B cell (primary cell): Measurements from ENCODE around the gene ZMYM4. TPM values are rescaled to one million over a fixed set of nuclear protein-coding genes. Genes with fewer than 3 reads are reported as not detected.

ENCODE experiments used
- ATAC-seq: fragments of 200-7000 bp; cut with Tn5 transposase; one replicate; pipeline ENCODE4 v1.10.0; 2021; ENCODE audit warnings: low read depth, mild to moderate bottlenecking, moderate number of reproducible peaks, moderate library complexity
- CTCF ChIA-PET: fragments of 350-600 bp; sonication (Branson Sonifier 250); formaldehyde crosslinking; loops from one replicate; lab custom pipeline; 2021; ENCODE audit warnings: antibody characterized with exemption, inconsistent platforms; lab: Charles Lee
- POLR2A ChIA-PET: fragments of 350-600 bp; sonication (Branson Sonifier 250); formaldehyde crosslinking; loops from one replicate; lab custom pipeline; 2021; ENCODE audit warnings: antibody characterized with exemption; lab: Charles Lee
- DNase-seq: peaks from one replicate; pipeline ENCODE4 v3.0.0; 2013
- H2AFZ ChIP-seq: 2 replicates; pipeline ENCODE4 v1.6.1; 2012; ENCODE audit warnings: mild to moderate bottlenecking, low read depth, low read length; ENCODE audit not compliant: insufficient read depth, poor library complexity, severe bottlenecking
- H3K27ac ChIP-seq, 2 donors: 1 replicate in 1 of 2; 2 replicates in 1 of 2; pipeline ENCODE4 v1.5.1; 2012 to 2013; ENCODE audit warnings: low read length in 2 of 2, mild to moderate bottlenecking in 2 of 2, moderate library complexity in 1 of 2
- H3K27me3 ChIP-seq, 4 experiments: fragments of 200-600 bp in 1 of 4; sonication (generic) in 1 of 4; replicated peaks in 1 of 4; 1 replicate in 2 of 4; 2 replicates in 2 of 4; pipeline versions ENCODE4 v1.6.1 to v1.7.0; 2013 to 2016; ENCODE audit warnings: low read length in 3 of 4, mild to moderate bottlenecking in 2 of 4, mixed read lengths in 1 of 4, moderate library complexity in 1 of 4; ENCODE audit not compliant: insufficient read depth in 4 of 4, control insufficient read depth in 3 of 4; ENCODE audit errors: control extremely low read depth in 1 of 4
- H3K36me3 ChIP-seq, 2 experiments: replicated peaks in 1 of 2; 1 replicate in 1 of 2; 2 replicates in 1 of 2; pipeline versions ENCODE4 v1.6.1 to v1.7.1; 2013; ENCODE audit warnings: low read length in 1 of 2; ENCODE audit not compliant: insufficient read depth in 2 of 2, control insufficient read depth in 1 of 2; ENCODE audit errors: control extremely low read depth in 1 of 2, extremely low read depth in 1 of 2
- H3K4me1 ChIP-seq, 2 donors: fragments of 200-600 bp in 1 of 2; sonication (generic) in 1 of 2; 1 replicate in 1 of 2; 2 replicates in 1 of 2; pipeline versions ENCODE4 v1.5.1 to v1.6.1; 2013 to 2017; ENCODE audit warnings: low read length in 2 of 2; ENCODE audit not compliant: control insufficient read depth in 2 of 2, insufficient read depth in 2 of 2
- H3K4me2 ChIP-seq: replicated peaks from 2 replicates; pipeline ENCODE3; 2012; ENCODE audit warnings: mild to moderate bottlenecking, low read depth, low read length; ENCODE audit not compliant: poor library complexity, severe bottlenecking
- H3K4me3 ChIP-seq, 5 experiments: fragments of 200-600 bp in 1 of 5; sonication (generic) in 1 of 5; 1 replicate in 3 of 5; 2 replicates in 2 of 5; pipeline versions ENCODE4 v1.5.1 to v1.7.0; 2011 to 2016; ENCODE audit warnings: low read length in 4 of 5, mild to moderate bottlenecking in 4 of 5, low read depth in 2 of 5, control low read depth in 1 of 5, moderate library complexity in 1 of 5; ENCODE audit not compliant: insufficient read depth in 1 of 5; ENCODE audit errors: control extremely low read depth in 1 of 5, extremely low read depth in 1 of 5
- H3K79me2 ChIP-seq: fragments of 200-600 bp; sonication (generic); one replicate; pipeline ENCODE4 v1.6.0; 2016; ENCODE audit warnings: low read length; ENCODE audit not compliant: control insufficient read depth, insufficient read depth
- H3K9ac ChIP-seq: fragments of 200-600 bp; sonication (generic); 2 replicates; pipeline ENCODE4 v1.6.1; 2017; ENCODE audit warnings: mild to moderate bottlenecking, low read length, moderate library complexity
- H3K9me3 ChIP-seq, 3 donors: one replicate each; pipeline versions ENCODE4 v1.6.1 to v1.7.1; 2013; ENCODE audit warnings: low read length in 2 of 3; ENCODE audit not compliant: control insufficient read depth in 2 of 3, insufficient read depth in 1 of 3; ENCODE audit errors: control extremely low read depth in 1 of 3
- H4K20me1 ChIP-seq: 2 replicates; pipeline ENCODE4 v1.6.0; 2012; ENCODE audit warnings: mild to moderate bottlenecking, low read length; ENCODE audit not compliant: insufficient read depth, control insufficient read depth, poor library complexity, severe bottlenecking
- H3K27ac Mint-ChIP-seq: one replicate; pipeline ENCODE4 v1.8.0; 2021; ENCODE audit warnings: mixed read lengths
- H3K27me3 Mint-ChIP-seq: one replicate; pipeline ENCODE4 v1.8.0; 2021; ENCODE audit warnings: mixed read lengths
- H3K4me1 Mint-ChIP-seq: one replicate; pipeline ENCODE4 v1.8.0; 2021; ENCODE audit warnings: mixed read lengths
- H3K4me3 Mint-ChIP-seq: one replicate; pipeline ENCODE4 v1.8.0; 2021; ENCODE audit warnings: mixed read lengths
- H3K9me3 Mint-ChIP-seq: one replicate; pipeline ENCODE4 v1.8.0; 2022; ENCODE audit warnings: mixed read lengths; ENCODE audit not compliant: insufficient read depth
- EZH2 ChIP-seq: IDR thresholded peaks from 2 replicates; pipeline ENCODE4 v1.6.1; 2012; ENCODE audit warnings: borderline replicate concordance, low read depth, mild to moderate bottlenecking, moderate library complexity, low read length; ENCODE audit not compliant: insufficient read depth, poor library complexity, severe bottlenecking
- whole genome bisulfite sequencing: methylation state at CpG from one replicate; pipeline ENCODE4 v1.1.5; 2013; ENCODE audit warnings: missing lambda C conversion rate; ENCODE audit not compliant: insufficient coverage; 5-methylcytosine and 5-hydroxymethylcytosine counted together
- intact Hi-C: fragments of 100-400 bp; cut with micrococcal nuclease; formaldehyde crosslinking; loops from one replicate; pipeline ENCODE4 v1.10.0; 2022
- polyA plus RNA-seq: library from polyadenylated mRNA; depleted of rRNA; stranded (reverse); fragments of >200 nt; gene quantifications from 2 replicates; pipeline ENCODE4 v1.2.3, GENCODE V29; 2012
- total RNA-seq, 2 donors: library from RNA; stranded (reverse); fragments of 120-200 nt in 1 of 2; gene quantifications; 1 replicate in 1 of 2; 2 replicates in 1 of 2; pipeline versions ENCODE4 v1.2.3 to v1.2.4, GENCODE V29; 2013 to 2022
- TF ChIP-seq, protein P1 (sequence below): fragments of 200-600 bp; IDR thresholded peaks from one replicate; pipeline ENCODE4 v1.8.0; 2022; ENCODE audit warnings: antibody characterized with exemption, mild to moderate bottlenecking

ZMYM4 gene
- total and polyA plus RNA-seq, 2 donors (not counting 1 experiment from before 2014, with no cell fraction given): 7.2 to 45.2 TPM

DNA sequence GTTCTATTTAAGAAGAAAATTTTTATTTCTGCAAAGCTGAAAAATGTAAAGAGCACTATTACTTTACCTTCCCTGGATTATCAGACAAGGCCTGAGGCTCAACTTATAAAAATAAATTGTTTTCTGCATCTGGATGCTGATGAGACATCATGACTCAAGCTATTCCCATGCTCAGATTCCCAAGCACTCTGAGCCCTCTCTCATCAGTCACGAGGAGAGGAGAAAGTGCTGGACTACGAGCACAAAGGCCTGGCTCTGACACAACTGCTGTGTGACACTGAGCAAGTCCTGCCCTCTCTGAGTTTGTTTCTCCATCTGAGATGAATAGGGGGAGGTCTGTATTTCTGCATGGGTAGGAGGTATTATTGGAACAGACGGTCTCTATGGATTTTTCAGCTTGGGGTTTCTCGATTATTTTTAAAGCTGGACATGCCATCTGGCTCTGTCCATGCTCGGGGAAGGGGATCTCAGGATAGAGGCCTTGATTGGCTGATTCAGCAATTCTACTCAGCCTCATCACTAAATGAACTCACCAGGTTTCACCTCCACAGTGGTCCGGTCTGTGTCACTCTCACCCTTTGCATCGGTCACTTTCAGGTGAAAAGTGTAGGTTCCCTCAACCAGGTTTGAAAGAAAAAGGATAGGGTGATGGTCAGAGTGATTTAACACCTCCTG lies 181.0 kb downstream of the ZMYM4 start:
- Mint-ChIP-seq H3K4me1 (no peaks in the 10 kb centered on the region), H3K4me3 (no peak overlapping the region), H3K27me3 (no peaks in the 10 kb centered on the region), H3K9me3 (no peaks in the 10 kb centered on the region), H3K27ac (no peak overlapping the region)
- Histone ChIP-seq H3K36me3 (peaks cover 2 to 74% of the 10 kb centered on the region in 2 experiments), H3K27me3 (no peaks in the 10 kb centered on the region), H4K20me1 (no peaks in the 10 kb centered on the region), H2AFZ (no peak overlapping the region), H3K79me2 (no peaks in the 10 kb centered on the region), H3K4me1 (no peaks in the 10 kb centered on the region), H3K9ac (no peak overlapping the region), H3K27ac (no peak overlapping the region), H3K4me2 (no peak overlapping the region), H3K9me3 (no peaks in the 10 kb centered on the region), H3K4me3 (no peak overlapping the region)
- 93% methylated on average over 6 of the region's 7 CpGs for WGBS
- ATAC-seq (no peak), DNase-seq (no peak)
- intact Hi-C loops: no loop called here
- POLR2A ChIA-PET: no interaction called here
- TF ChIP-seq, protein P1, sequence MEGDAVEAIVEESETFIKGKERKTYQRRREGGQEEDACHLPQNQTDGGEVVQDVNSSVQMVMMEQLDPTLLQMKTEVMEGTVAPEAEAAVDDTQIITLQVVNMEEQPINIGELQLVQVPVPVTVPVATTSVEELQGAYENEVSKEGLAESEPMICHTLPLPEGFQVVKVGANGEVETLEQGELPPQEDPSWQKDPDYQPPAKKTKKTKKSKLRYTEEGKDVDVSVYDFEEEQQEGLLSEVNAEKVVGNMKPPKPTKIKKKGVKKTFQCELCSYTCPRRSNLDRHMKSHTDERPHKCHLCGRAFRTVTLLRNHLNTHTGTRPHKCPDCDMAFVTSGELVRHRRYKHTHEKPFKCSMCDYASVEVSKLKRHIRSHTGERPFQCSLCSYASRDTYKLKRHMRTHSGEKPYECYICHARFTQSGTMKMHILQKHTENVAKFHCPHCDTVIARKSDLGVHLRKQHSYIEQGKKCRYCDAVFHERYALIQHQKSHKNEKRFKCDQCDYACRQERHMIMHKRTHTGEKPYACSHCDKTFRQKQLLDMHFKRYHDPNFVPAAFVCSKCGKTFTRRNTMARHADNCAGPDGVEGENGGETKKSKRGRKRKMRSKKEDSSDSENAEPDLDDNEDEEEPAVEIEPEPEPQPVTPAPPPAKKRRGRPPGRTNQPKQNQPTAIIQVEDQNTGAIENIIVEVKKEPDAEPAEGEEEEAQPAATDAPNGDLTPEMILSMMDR: no peak
- no peak for TF ChIP-seq EZH2
- CTCF ChIA-PET: interaction anchor here (1.0 to 8.5 kb wide), 14 partner anchors 30 to 332 kb away, joined by 3 to 102 read pairs (median 11); partner anchors contain the start of gene CLSPN

DNA sequence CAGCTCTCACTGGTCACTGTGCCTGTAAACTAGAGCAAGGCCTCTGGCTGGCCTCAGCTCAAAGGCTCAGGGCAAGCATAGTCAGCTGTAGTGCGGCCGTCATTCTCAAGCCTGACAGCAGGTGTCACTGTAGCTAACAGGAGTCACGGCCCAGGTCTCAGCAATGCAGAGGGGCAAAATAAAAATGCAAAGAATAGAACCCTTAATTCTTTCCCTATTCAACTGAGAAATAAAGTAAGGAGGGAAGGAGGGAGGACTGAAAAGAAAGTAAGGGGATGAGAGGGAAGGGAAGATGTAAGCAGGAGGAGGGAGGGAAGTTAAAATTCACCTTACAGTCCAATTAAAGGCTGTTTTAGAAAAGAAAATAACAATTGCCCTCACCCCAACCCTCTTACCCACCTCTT lies 182.6 kb downstream of the ZMYM4 start:
- no peaks in the 10 kb centered on the region for H3K4me1 Mint-ChIP-seq
- intact Hi-C loops: loop anchor here (1.0 kb wide), 3 partner anchors 113 to 323 kb away; no protein-coding TSS in a partner anchor
- Histone ChIP-seq H3K4me1 (no peaks in the 10 kb centered on the region), H4K20me1 (no peaks in the 10 kb centered on the region), H2AFZ (no peak overlapping the region), H3K36me3 (peaks cover under 1 to 59% of the 10 kb centered on the region in 2 experiments), H3K9ac (no peak overlapping the region), H3K4me2 (no peak overlapping the region), H3K9me3 (no peaks in the 10 kb centered on the region), H3K4me3 (no peak overlapping the region), H3K27ac (no peak overlapping the region), H3K79me2 (no peaks in the 10 kb centered on the region), H3K27me3 (no peaks in the 10 kb centered on the region)
- peak overlapping the region; percentile 23 for H3K27ac Mint-ChIP-seq
- no peaks in the 10 kb centered on the region for H3K27me3 Mint-ChIP-seq
- ChIA-PET CTCF (interaction anchor here (0.5 to 8.5 kb wide), 39 partner anchors 9 to 439 kb away, joined by 3 to 102 read pairs (median 5); partner anchors contain the start of genes CLSPN and KIAA0319L), POLR2A (interaction anchor here (0.6 kb wide), 2 partner anchors 260 to 275 kb away, joined by 4 read pairs; no protein-coding TSS in a partner anchor)
- H3K9me3 Mint-ChIP-seq: no peaks in the 10 kb centered on the region
- no peak overlapping the region for H3K4me3 Mint-ChIP-seq
- peak; percentile 70 for DNase-seq
- TF ChIP-seq EZH2: no peak
- TF ChIP-seq, protein P1: peak; percentile 82
- peak; percentile 84 for ATAC-seq
- 6% methylated on average over 2 of the region's 3 CpGs for WGBS
